GM19023 (cell line): Measurements from ENCODE around the gene NRBF2.
A peak's percentile ranks its signal among the peaks of the same experiment; 100 is the strongest.
"Not testable (repeated sequence)": the region's sequence is repeated elsewhere in the genome, so short reads cannot be mapped to it uniquely, and the experiment has no call there.

ENCODE experiments used
- ATAC-seq: cut with Tn5 transposase; IDR thresholded peaks from one replicate; pipeline ENCODE4 v1.9.1; 2021; ENCODE audit warnings: mild to moderate bottlenecking, moderate library complexity; ENCODE audit not compliant: unreplicated experiment

Gene NRBF2

DNA sequence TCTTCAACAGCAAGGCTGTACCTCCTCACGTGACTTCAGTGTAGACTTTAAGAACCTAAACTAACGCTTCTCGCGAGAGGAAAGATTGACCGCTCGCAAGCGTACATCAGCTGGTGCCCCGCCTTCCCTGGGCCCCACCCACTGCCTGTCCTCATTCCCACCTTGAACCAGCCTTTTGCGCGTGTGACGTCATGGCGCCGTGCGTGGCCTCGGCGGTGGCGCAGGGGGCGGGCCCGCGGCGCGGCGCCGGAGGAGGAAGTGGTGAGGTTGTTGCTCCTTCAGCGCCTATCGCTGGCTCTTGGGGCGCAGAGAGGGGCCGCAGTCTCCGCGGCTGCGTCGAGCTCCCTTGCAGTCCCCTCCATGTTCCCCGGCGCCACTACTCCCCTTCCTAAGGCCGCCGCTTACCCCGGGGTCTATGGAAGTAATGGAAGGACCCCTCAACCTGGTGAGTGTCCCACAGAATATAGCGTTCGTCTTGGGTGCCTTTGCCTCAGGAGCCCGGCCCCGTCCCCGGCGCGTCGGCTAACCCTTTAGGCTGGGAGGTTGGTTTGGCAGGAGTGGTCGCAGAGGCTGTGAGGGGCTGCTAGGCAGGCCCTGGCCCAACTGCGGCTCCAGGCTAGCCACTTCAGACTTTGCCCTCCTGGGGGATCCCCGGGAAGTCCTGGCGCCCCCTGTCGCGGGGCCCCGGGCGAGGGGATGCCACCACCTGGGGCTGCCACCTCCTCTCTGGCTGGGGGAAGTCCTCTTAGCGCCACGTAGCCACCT lies at the start of gene NRBF2:
TSS of gene NRBF2 (plus strand) at position 273 of the 765 bp plus-strand sequence. CDS start at position 416, 143 bp downstream.
- ATAC-seq, result peak; percentile 95

DNA sequence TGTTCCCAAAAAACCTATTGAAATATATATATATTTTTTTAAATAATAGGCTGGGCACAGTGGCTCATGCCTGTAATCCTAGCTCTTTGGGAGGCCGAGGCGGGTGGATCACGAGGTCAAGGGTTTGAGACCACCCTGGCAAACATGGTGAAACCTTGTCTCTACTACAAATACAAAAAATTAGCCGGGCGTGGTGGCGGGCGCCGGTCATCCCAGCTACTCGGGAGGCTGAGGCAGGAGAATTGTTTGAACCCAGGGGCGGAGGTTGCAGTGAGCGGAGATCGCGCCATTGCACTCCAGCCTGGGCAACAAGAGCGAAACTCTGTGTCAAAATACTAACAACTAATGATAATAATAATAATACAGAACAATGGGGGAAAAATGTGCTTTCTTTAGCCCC lies 49.7 kb upstream of the NRBF2 start:
- not testable (repeated sequence) for ATAC-seq

DNA sequence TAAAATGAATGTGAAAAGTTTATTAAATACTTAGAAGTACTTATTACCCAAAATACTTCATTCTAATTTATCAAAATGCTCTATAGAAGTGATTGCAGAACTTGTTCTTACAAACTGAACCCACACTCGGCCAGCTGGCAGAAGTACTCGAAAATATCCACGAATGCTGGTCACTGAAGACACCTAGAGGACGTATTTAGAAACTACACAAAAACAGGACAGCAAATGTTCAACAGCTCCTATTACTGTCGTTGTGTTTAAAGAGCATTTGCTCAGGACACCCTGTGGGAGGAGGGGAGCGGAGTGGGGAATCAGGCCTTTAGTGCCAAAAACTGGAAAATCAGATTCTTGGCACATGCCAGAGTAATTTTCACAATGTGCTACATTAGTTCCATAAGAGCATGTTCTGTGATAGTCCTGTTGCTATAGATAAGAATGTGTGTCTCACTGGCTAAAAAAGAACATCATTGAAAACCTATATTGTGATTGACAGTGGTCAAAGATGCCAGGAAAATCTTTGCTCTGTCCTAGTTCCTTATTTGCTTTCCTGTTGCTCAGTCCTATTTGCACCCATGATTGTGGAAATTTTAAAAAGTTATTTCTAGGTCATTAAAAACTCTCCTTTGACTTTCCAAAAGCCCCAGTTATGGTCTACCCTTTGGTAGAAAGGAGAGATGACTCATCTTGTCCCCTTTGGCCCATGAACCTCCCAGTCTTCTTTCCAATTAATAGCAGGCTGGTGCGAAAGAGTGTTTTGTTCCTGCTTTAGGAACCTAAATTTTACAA lies 49.0 kb upstream of the NRBF2 start:
- peak; percentile 76 for ATAC-seq

- no peak for ATAC-seq
Measured at GRCh38 chr10:63084690-63085382, 48.3 kb upstream of the NRBF2 start.

DNA sequence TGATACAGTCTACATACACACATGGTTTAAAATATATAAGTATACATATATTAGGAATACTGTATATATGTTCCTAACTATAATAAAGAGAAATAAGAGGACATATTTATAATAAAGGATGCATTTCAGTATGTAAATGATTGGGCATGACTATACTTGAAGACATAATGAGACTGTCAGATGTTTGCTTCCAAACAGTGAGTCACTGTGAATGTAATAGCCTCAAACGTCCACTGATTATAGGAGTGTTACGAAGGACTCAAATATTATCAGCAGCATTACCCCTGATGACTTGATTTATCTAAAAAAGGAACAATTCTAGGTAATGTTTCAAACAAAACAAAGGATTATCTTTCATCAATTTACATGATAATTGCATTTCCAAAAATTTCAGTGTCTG lies 39.9 kb upstream of the NRBF2 start:
- no peak for ATAC-seq

DNA sequence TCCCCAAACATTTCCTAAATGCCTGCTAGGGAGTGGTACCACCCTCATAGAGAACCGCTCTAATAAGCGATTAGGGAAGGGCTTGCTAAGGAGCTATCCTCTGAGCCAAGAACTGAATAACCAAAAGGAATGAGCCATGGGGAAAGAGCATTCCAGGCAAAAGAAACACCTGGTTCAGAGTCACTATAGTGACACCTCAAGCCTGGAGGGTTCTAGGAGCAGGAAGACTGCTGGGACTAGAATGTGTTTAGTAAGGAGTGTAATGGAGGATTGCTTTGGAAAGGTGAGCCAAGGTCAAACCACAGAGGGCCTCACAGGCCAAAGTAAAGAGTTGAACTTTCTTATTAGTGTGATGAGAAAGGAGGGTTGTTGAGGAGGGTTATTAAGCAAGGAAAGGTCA lies 38.7 kb upstream of the NRBF2 start:
- no peak for ATAC-seq

DNA sequence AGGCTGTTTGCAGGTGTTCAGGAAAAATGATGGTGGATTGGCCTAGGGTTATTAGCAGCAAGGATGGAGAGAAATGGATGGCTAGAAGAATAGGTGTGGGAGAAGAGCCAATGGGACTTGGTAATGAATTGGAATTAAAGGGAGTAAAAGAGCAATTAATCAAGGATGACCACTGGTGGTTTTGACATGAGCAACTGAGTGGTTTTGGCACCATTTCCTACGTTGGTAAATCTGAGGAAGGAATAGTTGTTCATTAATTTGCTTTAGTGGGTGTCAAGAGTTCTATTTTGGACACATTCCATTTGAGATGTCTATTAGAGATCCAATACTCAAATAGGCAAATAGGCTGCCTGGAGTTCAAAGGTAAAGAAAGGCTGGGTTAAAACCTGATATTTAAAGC lies 38.2 kb upstream of the NRBF2 start:
- no peak for ATAC-seq

DNA sequence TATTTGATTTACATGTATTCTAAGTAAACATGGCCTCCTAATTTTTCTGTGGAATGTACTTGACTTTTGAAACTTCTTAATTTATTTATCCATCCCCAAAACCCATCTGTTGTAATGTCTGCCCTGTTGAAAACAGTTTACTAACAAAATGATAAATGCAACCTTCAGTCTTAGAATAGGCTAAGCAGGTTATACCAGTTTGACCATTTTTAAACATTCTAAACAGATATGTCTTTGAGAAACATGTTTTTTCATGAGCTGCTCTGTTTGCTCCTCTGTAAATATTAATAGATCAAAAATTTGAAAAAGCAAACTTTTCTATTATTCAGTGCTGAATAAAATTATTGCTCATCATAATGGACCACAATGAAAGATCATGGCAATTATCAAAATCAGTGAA lies 33.4 kb upstream of the NRBF2 start:
- no peak for ATAC-seq

GRCh38 chr10:63101091-63101490 lies 32.0 kb upstream of the NRBF2 start:
- not testable (repeated sequence) for ATAC-seq

- ATAC-seq, result not testable (repeated sequence)
Measured at GRCh38 chr10:63102279-63102883, 30.7 kb upstream of the NRBF2 start.

DNA sequence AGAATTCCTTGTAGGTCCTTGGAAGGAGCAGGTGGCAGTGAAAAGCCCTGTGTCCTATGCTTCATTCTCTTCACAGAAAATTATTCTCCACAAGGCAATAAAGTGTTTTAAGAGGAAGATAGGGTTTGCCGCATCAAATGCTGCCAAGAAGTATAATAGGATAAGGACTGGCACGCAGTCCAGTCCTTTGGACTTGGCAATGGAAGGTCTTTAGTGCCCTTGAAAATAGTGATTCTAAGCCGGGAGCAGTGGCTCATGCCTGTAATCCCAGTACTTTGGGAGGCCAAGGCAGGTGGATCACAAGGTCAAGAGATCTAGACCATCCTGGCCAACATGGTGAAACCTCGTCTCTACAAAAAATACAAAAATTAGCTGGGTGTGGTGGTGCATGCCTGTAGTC lies 29.9 kb upstream of the NRBF2 start:
- not testable (repeated sequence) for ATAC-seq

- no peak for ATAC-seq
Measured at GRCh38 chr10:63103971-63104409, 29.1 kb upstream of the NRBF2 start.

DNA sequence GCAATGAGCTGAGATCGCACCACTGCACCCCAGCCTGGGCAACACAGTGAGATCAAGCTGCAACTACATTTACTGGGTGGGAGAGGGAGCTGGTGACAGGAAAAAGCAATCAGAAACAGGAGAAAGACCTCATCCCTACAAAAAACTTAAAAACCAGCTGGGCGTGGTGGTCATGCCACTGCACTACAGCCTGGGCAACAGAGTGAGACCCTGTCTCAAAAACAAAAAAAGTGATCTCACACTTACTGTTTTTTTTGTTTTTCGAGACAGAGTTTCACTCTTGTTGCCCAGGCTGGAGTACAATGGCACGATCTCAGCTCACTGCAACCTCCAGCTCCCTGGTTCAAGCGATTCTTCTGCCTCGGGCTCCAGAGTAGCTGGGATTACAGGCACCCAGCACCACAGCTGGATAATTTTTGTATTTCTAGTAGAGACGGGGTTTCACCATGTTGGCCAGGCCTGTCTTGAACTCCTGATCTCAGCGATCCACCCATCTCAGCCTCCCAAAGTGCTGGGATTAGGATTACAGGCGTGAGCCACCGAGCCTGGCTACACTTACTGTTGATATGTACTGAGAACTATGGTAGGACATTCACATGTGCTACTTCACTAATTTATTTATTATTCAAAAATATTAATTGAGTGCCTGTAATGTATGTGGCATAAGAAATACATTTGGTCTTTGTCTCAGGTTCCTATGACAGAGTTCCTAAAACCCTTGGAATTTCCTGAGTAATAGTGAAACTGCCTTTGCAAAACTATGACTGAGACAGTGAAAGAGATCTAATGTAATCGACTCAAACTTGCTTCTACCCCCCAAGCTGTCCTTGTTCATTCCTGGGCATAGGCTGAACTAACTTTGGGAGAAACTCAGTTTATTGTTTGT lies 27.7 kb upstream of the NRBF2 start:
- ATAC-seq, result no peak

DNA sequence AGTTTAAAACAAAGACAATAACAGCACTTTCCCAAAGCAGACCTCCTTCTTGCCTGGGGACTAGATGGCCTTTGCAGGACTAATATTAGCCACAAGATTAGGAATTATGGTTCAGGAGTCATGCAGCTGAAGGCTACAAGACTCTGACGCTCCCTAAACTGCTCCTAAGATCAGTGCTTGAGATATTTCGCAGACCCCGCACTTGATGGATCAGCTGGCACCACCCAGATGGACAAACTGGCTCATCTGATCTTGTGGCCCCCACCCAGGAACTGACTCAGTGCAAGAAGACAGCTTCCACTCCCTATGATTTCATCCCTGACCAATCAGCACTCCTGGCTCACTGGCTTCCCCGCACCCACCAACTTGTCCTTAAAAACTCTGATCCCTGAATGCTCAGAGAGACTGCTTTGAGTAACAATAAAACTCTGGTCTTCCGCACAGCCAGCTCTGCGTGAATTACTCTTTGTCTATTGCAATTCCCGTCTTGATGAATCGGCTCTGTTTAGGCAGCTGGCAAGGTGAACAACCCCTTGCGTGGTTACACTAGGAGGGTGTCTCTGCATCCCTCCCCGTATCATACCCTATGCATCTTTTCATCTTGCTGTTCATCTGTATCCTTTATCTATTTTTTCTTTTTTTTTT lies 26.9 kb upstream of the NRBF2 start:
- no peak for ATAC-seq

- no peak for ATAC-seq
Measured at GRCh38 chr10:63107943-63108437, 25.1 kb upstream of the NRBF2 start.

DNA sequence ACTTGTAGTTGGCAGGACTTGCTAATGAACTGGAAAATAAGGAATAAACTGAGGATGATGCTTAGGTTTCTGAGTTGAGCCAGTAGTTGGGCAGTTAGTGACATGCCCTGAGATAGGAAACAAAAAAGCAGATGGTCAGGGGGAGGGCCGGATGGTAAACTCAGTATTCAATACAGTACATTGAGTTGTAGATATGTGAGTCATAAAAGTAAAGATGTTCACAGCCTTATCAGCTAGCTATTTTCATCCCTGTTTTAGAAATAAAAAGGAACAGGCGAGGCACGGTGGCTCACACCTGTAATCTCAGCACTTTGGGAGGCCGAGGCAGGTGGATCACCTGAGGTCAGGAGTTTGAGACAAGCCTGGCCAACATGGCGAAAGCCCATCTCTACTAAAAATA lies 22.2 kb upstream of the NRBF2 start:
- ATAC-seq, result no peak

- no peak for ATAC-seq
Measured at GRCh38 chr10:63114031-63114814, 18.9 kb upstream of the NRBF2 start.

DNA sequence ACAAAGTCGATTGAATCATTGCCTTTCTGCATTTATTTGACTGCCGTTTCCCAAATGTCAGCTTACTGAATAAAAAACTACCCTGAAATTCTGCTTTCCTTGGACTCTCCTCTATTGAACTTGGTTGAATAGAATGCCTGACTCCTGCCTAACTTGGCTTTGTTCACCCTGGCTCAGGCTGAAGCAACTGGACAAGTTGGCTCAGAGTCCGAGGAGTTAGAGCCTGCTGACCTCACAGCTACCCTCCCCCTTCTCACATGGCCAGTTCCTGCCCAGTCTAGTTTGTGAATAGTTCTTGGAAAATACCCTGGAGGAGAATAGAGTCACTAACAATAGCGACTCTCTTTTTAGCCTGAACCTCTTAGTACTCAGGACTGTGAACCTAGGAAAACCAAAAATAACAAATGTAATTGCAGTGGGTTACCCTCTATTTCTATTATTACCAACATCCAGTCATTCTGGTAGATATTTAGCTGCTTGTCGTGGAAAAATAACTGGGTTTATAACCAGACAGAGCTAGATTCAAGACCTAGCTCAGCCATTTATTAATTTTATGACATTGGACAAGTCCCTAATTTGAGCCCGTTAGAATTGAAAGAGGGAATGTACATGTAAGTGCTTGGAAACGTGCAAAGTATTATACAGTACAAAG lies 17.3 kb upstream of the NRBF2 start:
- no peak for ATAC-seq
